ENCODE measurements around the gene SLC25A20. TPM values are rescaled to one million over a fixed set of nuclear protein-coding genes. Genes with fewer than 3 reads are reported as not detected.

SLC25A20 gene
- total RNA-seq, 6 experiments from 2014 or later, result 20.4 to 25.2 (median 22.0) TPM

DNA sequence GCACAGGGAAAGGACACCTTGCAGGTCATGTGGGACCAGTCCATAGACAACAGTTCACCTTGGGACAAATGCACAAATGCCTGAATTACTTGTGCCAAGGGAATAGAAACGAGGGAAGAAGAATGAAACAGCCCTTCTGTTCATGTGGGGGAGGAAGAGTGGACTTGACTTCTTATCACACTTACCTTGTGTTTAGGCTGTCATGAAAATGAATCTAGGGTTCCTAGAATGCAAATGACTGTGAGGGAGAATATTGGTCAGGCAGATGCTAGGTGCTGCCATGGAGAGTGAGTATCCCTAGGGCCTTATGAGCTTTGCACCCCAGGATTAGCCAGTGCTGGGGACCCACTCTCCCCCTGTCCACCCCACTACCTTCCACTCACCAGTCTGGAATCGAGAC, 40.0 kb downstream of the SLC25A20 start:
- DNase-seq, result no peak
- H3K4me1 Mint-ChIP-seq (ENCODE audit: low read depth), result peaks cover 12% of the 10 kb centered on the region
- H3K27ac Mint-ChIP-seq, result no peak overlapping the region
- H3K9me3 Mint-ChIP-seq, result no peaks in the 10 kb centered on the region
- H3K36me3 Mint-ChIP-seq (ENCODE audit: low read depth), result no peaks in the 10 kb centered on the region
- no peak overlapping the region for H3K4me3 Mint-ChIP-seq
- peaks cover 3% of the 10 kb centered on the region; the same call in 1 of the 2 replicates for H3K27me3 Mint-ChIP-seq (ENCODE audit: insufficient read depth)
- TF ChIP-seq, protein P1, sequence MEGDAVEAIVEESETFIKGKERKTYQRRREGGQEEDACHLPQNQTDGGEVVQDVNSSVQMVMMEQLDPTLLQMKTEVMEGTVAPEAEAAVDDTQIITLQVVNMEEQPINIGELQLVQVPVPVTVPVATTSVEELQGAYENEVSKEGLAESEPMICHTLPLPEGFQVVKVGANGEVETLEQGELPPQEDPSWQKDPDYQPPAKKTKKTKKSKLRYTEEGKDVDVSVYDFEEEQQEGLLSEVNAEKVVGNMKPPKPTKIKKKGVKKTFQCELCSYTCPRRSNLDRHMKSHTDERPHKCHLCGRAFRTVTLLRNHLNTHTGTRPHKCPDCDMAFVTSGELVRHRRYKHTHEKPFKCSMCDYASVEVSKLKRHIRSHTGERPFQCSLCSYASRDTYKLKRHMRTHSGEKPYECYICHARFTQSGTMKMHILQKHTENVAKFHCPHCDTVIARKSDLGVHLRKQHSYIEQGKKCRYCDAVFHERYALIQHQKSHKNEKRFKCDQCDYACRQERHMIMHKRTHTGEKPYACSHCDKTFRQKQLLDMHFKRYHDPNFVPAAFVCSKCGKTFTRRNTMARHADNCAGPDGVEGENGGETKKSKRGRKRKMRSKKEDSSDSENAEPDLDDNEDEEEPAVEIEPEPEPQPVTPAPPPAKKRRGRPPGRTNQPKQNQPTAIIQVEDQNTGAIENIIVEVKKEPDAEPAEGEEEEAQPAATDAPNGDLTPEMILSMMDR (IDR thresholded peaks at IDR 0.05), result no peak

- H3K4me1 Mint-ChIP-seq (ENCODE audit: low read depth), result peaks cover 3% of the 10 kb centered on the region; the same call in 1 of the 2 replicates
- H3K27ac Mint-ChIP-seq, result no peak overlapping the region
- DNase-seq, result no peak
- H3K9me3 Mint-ChIP-seq, result no peaks in the 10 kb centered on the region
- no peaks in the 10 kb centered on the region; the same call in 1 of the 2 replicates for H3K27me3 Mint-ChIP-seq (ENCODE audit: insufficient read depth)
- no peaks in the 10 kb centered on the region for H3K36me3 Mint-ChIP-seq (ENCODE audit: low read depth)
- TF ChIP-seq, protein P1 (IDR thresholded peaks at IDR 0.05), result no peak
- H3K4me3 Mint-ChIP-seq, result no peak overlapping the region
Measured at GRCh38 chr3:48857641-48858040, 41.0 kb downstream of the SLC25A20 start.

GRCh38 chr3:48856469-48856868, 42.2 kb downstream of the SLC25A20 start:
- DNase-seq, result no peak
- TF ChIP-seq, protein P1 (IDR thresholded peaks at IDR 0.05), result no peak
- Mint-ChIP-seq H3K4me1 (ENCODE audit: low read depth) (no peaks in the 10 kb centered on the region), H3K27ac (no peak overlapping the region), H3K4me3 (no peak overlapping the region), H3K36me3 (ENCODE audit: low read depth) (no peaks in the 10 kb centered on the region), H3K27me3 (ENCODE audit: insufficient read depth) (no peaks in the 10 kb centered on the region; the same call in 1 of the 2 replicates), H3K9me3 (no peaks in the 10 kb centered on the region)

GRCh38 chr3:48855681-48856447, 42.8 kb downstream of the SLC25A20 start:
- Mint-ChIP-seq H3K4me3 (no peak overlapping the region), H3K27ac (no peak overlapping the region), H3K27me3 (ENCODE audit: insufficient read depth) (no peaks in the 10 kb centered on the region; the same call in 1 of the 2 replicates), H3K4me1 (ENCODE audit: low read depth) (no peaks in the 10 kb centered on the region), H3K36me3 (ENCODE audit: low read depth) (no peaks in the 10 kb centered on the region), H3K9me3 (no peaks in the 10 kb centered on the region)
- TF ChIP-seq, protein P1 (IDR thresholded peaks at IDR 0.05), result no peak
- no peak for DNase-seq

GRCh38 chr3:48852151-48852550, 46.5 kb downstream of the SLC25A20 start:
- no peak for DNase-seq
- Mint-ChIP-seq H3K27ac (no peak overlapping the region), H3K36me3 (ENCODE audit: low read depth) (no peaks in the 10 kb centered on the region), H3K4me3 (no peak overlapping the region), H3K4me1 (ENCODE audit: low read depth) (peaks cover 9% of the 10 kb centered on the region), H3K27me3 (ENCODE audit: insufficient read depth) (no peaks in the 10 kb centered on the region; the same call in 1 of the 2 replicates), H3K9me3 (no peaks in the 10 kb centered on the region)
- TF ChIP-seq, protein P1 (IDR thresholded peaks at IDR 0.05), result no peak

Data from HFFc6 (cell line).